Body of pancreas (tissue), 4 donors: ENCODE data around the gene CDC42BPA. TPM values are rescaled to one million over a fixed set of nuclear protein-coding genes. Genes with fewer than 3 reads are reported as not detected.

Experiments used
- ATAC-seq: fragments of 150-250 bp; one replicate; pipeline ENCODE4 v1.9.1; 2016
- DNase-seq, 4 donors: peaks; one replicate each; pipeline ENCODE4 v3.0.0-alpha.2; 2019
- H3K27ac ChIP-seq, 4 donors: fragments of 200-600 bp; sonication (generic); 1 replicate in 3 of 4; 2 replicates in 1 of 4; pipeline versions ENCODE4 v1.5.1 to v1.6.1; 2016 to 2019; ENCODE audit warnings: mild to moderate bottlenecking in 1 of 4, mixed read lengths in 1 of 4, moderate library complexity in 1 of 4
- H3K27me3 ChIP-seq, 2 donors: fragments of 200-600 bp; sonication (generic); one replicate each; pipeline ENCODE4 v1.6.0; 2016; ENCODE audit warnings: mild to moderate bottlenecking in 1 of 2
- H3K36me3 ChIP-seq, 2 donors: fragments of 200-600 bp; sonication (generic); replicated peaks in 1 of 2; 2 replicates each; pipeline ENCODE4 v1.5.1; 2016; ENCODE audit warnings: low read depth in 2 of 2; ENCODE audit not compliant: insufficient read depth in 1 of 2
- H3K4me1 ChIP-seq: fragments of 200-600 bp; sonication (generic); one replicate; pipeline ENCODE4 v1.6.0; 2016
- H3K4me3 ChIP-seq, 2 donors: fragments of 200-600 bp; sonication (generic); 1 replicate in 1 of 2; 2 replicates in 1 of 2; pipeline ENCODE4 v1.5.1; 2016 to 2019
- H3K9me3 ChIP-seq, 3 donors: fragments of 200-600 bp; sonication (generic); 1 replicate in 2 of 3; 2 replicates in 1 of 3; pipeline ENCODE4 v1.5.1; 2016
- CTCF ChIP-seq, 7 experiments: fragments of 450-650 bp in 4 of 7; fragments of 200-600 bp in 3 of 7; sonication (generic) in 3 of 7; IDR thresholded peaks; one replicate each; pipeline ENCODE4 v1.5.1; 2016 to 2019; ENCODE audit warnings: antibody characterized with exemption in 7 of 7
- POLR2A ChIP-seq, 3 donors: fragments of 450-650 bp; IDR thresholded peaks; one replicate each; pipeline ENCODE4 v1.6.1; 2016; ENCODE audit warnings: antibody characterized with exemption in 3 of 3, mild to moderate bottlenecking in 2 of 3
- WGBS, 2 donors: methylation state at CpG; one replicate each; pipeline ENCODE4 v1.1.5; 2017; 5-methylcytosine and 5-hydroxymethylcytosine counted together
- intact Hi-C: fragments of 100-400 bp; cut with DNase I; formaldehyde crosslinking; loops from one replicate; pipeline ENCODE4 v1.15.1; 2023
- total RNA-seq, 2 donors: library from RNA; depleted of rRNA; stranded (reverse); fragments of >200 nt; gene quantifications; one replicate each; pipeline ENCODE4 v1.1.0, GENCODE V29; 2016

Gene CDC42BPA
- total RNA-seq, 2 donors from 2014 or later = 35.9 to 37.6 TPM

- WGBS, 2 donors = 95 to 100% methylated on average over 1 of the region's 1 CpG
- Histone ChIP-seq H3K27ac (no peak overlapping the region), H3K27me3 (no peaks in the 10 kb centered on the region), H3K4me1 (peaks cover 3% of the 10 kb centered on the region), H3K9me3 (no peaks in the 10 kb centered on the region), H3K4me3 (no peak overlapping the region), H3K36me3 (no peaks in the 10 kb centered on the region)
- ATAC-seq = no peak
- intact Hi-C loops = no loop called here
- no peak for DNase-seq
- TF ChIP-seq CTCF (IDR thresholded peaks at IDR 0.05) (no peak), POLR2A (IDR thresholded peaks at IDR 0.05) (no peak)
These were observed 54.4 kb downstream of the CDC42BPA start for GRCh38 chr1:227263869-227264268.

GRCh38 chr1:227261501-227261900 is 56.8 kb downstream of the CDC42BPA start:
- Histone ChIP-seq H3K4me1 (no peaks in the 10 kb centered on the region), H3K27ac (no peak overlapping the region), H3K27me3 (no peaks in the 10 kb centered on the region), H3K4me3 (no peak overlapping the region), H3K36me3 (no peaks in the 10 kb centered on the region), H3K9me3 (no peaks in the 10 kb centered on the region)
- 81 to 89% methylated on average over 2 of the region's 2 CpGs for WGBS, 2 donors
- intact Hi-C loops = no loop called here
- ATAC-seq = no peak
- no peak for DNase-seq
- TF ChIP-seq CTCF (IDR thresholded peaks at IDR 0.05) = no peak
- no peak for TF ChIP-seq POLR2A (IDR thresholded peaks at IDR 0.05)

GRCh38 chr1:227260433-227260832 is 57.9 kb downstream of the CDC42BPA start:
- H3K27me3 ChIP-seq = no peaks in the 10 kb centered on the region
- no peaks in the 10 kb centered on the region for H3K9me3 ChIP-seq
- WGBS, 2 donors = 88 to 93% methylated on average over 2 of the region's 2 CpGs
- ATAC-seq (no peak), DNase-seq (no peak)
- no peaks in the 10 kb centered on the region for H3K4me1 ChIP-seq
- TF ChIP-seq CTCF (IDR thresholded peaks at IDR 0.05) = no peak
- TF ChIP-seq POLR2A (IDR thresholded peaks at IDR 0.05) = no peak
- H3K27ac ChIP-seq = no peak overlapping the region
- no peak overlapping the region for H3K4me3 ChIP-seq
- intact Hi-C loops = no loop called here
- no peaks in the 10 kb centered on the region for H3K36me3 ChIP-seq

DNA sequence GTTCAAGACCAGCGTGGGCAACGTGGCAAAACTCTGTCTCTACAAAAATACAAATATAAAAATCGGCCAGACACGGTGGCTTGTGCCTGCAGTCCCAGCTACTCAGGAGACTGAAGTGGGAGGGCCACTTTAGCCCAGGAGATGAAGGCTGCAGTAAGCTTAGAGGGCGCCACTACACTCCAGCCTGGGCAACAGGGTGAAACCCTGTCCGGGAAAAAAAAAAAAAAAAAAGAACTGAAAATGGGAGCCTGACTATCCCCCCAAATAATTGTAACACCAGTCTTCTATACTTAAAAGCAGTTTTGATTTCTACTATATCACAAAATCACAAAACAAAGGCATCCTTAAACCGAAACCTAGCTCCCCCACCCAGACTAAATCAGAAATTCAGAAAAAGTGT is 60.3 kb downstream of the CDC42BPA start:
- H3K36me3 ChIP-seq = no peaks in the 10 kb centered on the region
- WGBS, 2 donors = 84 to 94% methylated on average over 7 of the region's 7 CpGs

More for the DNA sequence above, 60.3 kb downstream of the CDC42BPA start:
- TF ChIP-seq POLR2A (IDR thresholded peaks at IDR 0.05) (no peak), CTCF (IDR thresholded peaks at IDR 0.05) (no peak)
- Histone ChIP-seq H3K27ac (no peak overlapping the region), H3K4me1 (peaks cover 6% of the 10 kb centered on the region), H3K27me3 (no peaks in the 10 kb centered on the region), H3K4me3 (no peak overlapping the region), H3K9me3 (no peaks in the 10 kb centered on the region)
- ATAC-seq = no peak
- no peak for DNase-seq
- intact Hi-C loops = no loop called here
